ENCODE results near the gene DPEP1.
"Not testable (repeated sequence)": the region's sequence is repeated elsewhere in the genome, so short reads cannot be mapped to it uniquely, and the experiment has no call there.

Gene DPEP1

GRCh38 chr16:89620406-89620841, 7.0 kb downstream of the DPEP1 start:
- no peak for DNase-seq (ENCODE audit: low read depth)

- DNase-seq (ENCODE audit: low read depth), result no peak
These were observed 7.8 kb downstream of the DPEP1 start for GRCh38 chr16:89621136-89621697.

- DNase-seq (ENCODE audit: low read depth), result no peak
These were observed 8.4 kb downstream of the DPEP1 start for GRCh38 chr16:89621698-89622409.

- DNase-seq (ENCODE audit: low read depth), result no peak
These were observed 10.2 kb downstream of the DPEP1 start for GRCh38 chr16:89623511-89624261.

GRCh38 chr16:89624777-89625761, 11.6 kb downstream of the DPEP1 start:
- DNase-seq (ENCODE audit: low read depth), result no peak

- no peak for DNase-seq (ENCODE audit: low read depth)
These were observed 16.6 kb downstream of the DPEP1 start for GRCh38 chr16:89629827-89630610.

GRCh38 chr16:89633064-89633631, 19.7 kb downstream of the DPEP1 start:
- DNase-seq (ENCODE audit: low read depth), result no peak

- DNase-seq (ENCODE audit: low read depth), result not testable (repeated sequence)
These were observed 21.3 kb downstream of the DPEP1 start for GRCh38 chr16:89634463-89635385.

- DNase-seq (ENCODE audit: low read depth), result no peak
These were observed 23.2 kb downstream of the DPEP1 start for GRCh38 chr16:89636663-89637062.

- no peak for DNase-seq (ENCODE audit: low read depth)
These were observed 23.9 kb downstream of the DPEP1 start for GRCh38 chr16:89637379-89637778.

- no peak for DNase-seq (ENCODE audit: low read depth)
These were observed 25.0 kb downstream of the DPEP1 start for GRCh38 chr16:89638455-89638854.

GRCh38 chr16:89639385-89639784, 25.9 kb downstream of the DPEP1 start:
- DNase-seq (ENCODE audit: low read depth), result no peak

GRCh38 chr16:89641458-89642119, 28.1 kb downstream of the DPEP1 start:
- DNase-seq (ENCODE audit: low read depth), result no peak

- no peak for DNase-seq (ENCODE audit: low read depth)
These were observed 29.1 kb downstream of the DPEP1 start for GRCh38 chr16:89642574-89642973.

- DNase-seq (ENCODE audit: low read depth), result no peak
These were observed 30.4 kb downstream of the DPEP1 start for GRCh38 chr16:89643769-89644300.

GRCh38 chr16:89645122-89645521, 31.7 kb downstream of the DPEP1 start:
- no peak for DNase-seq (ENCODE audit: low read depth)

GRCh38 chr16:89646270-89646669, 32.8 kb downstream of the DPEP1 start:
- no peak for DNase-seq (ENCODE audit: low read depth)

GRCh38 chr16:89646906-89647305, 33.5 kb downstream of the DPEP1 start:
- no peak for DNase-seq (ENCODE audit: low read depth)

GRCh38 chr16:89651584-89651983, 38.1 kb downstream of the DPEP1 start:
- no peak for DNase-seq (ENCODE audit: low read depth)

Data from activated T-helper 9 cell treated with anti-CD3 and anti-CD28 coated beads, Interleukin-2, amount 50 U/mL, for 16 hours (primary cell).